ENCODE results near the gene TRIOBP.

The TRIOBP gene

GRCh38 chr22:37801946-37802309 is 105.1 kb downstream of the TRIOBP start:
- Mint-ChIP-seq H3K4me3 (peak overlapping the region; percentile 65 to 73), H3K27me3 (peaks cover 33 to 53% of the 10 kb centered on the region in 2 donors), H3K9me3 (no peaks in the 10 kb centered on the region), H3K4me1 (ENCODE audit: low read depth in 2 of 2) (peaks cover 20 to 25% of the 10 kb centered on the region in 2 donors), H3K27ac (no peak overlapping the region), H3K36me3 (ENCODE audit: insufficient read depth) (peaks cover 3% of the 10 kb centered on the region)
- DNase-seq = no peak
- ATAC-seq (replicated peaks) = no peak

DNA sequence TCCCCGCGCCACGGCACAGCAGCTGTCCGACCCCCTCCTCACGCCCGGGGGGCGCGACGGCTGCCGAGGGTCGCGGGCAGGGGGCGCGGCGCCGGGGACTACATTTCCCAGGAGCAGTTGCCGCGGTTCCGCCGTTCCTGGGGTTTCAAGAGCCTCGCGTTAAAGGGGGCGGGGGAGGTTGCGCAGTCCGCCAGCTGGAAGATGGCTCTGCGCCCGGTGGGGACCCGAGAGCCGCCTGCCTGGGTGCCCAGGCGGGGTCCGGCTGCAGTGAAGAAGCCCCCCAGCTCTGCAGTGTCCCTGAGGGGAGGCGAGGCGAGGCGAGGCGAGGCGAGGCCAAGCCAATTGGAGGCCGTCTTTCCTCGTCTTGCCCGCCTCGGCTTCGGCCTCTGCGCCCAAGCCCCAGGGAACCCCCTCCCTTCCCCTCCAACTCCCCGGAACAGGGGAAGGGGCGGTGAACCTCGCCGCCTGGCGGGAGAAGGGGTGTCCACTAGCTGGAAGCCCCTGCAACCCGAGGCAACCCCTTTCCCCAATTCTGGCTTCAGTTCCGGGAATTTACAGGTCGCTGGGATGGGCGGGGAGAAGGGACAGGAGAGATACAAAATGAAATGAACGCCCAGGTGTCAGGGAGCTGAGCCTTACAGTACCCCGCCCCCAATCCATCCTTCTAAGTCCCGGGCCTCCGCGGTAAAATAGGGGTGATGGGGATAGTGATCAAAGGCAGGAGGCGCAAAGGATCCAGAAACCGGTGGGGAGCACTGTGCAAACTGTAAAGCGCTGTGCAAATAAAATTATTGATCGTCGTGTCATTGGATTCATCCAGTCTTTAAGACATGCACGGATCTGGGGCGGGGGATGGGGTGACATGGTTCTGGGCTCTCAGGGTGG is 105.7 kb downstream of the TRIOBP start:
- DNase-seq (no peak), ATAC-seq (replicated peaks) (no peak)
- H3K27me3 Mint-ChIP-seq = peaks cover 33 to 54% of the 10 kb centered on the region in 2 donors
- H3K4me3 Mint-ChIP-seq = peak overlapping the region; percentile 68 to 73
- H3K9me3 Mint-ChIP-seq = no peaks in the 10 kb centered on the region
- peaks cover 3% of the 10 kb centered on the region for H3K36me3 Mint-ChIP-seq (ENCODE audit: insufficient read depth)
- no peak overlapping the region for H3K27ac Mint-ChIP-seq
- peaks cover 20 to 26% of the 10 kb centered on the region in 2 donors for H3K4me1 Mint-ChIP-seq (ENCODE audit: low read depth in 2 of 2)

- H3K27ac Mint-ChIP-seq = no peak overlapping the region
- peak overlapping the region; percentile 68 to 73 for H3K4me3 Mint-ChIP-seq
- peaks cover 33 to 60% of the 10 kb centered on the region in 2 donors for H3K27me3 Mint-ChIP-seq
- ATAC-seq (replicated peaks) = no peak
- H3K36me3 Mint-ChIP-seq (ENCODE audit: insufficient read depth) = peaks cover 3% of the 10 kb centered on the region
- no peak for DNase-seq
- no peaks in the 10 kb centered on the region for H3K9me3 Mint-ChIP-seq
- H3K4me1 Mint-ChIP-seq (ENCODE audit: low read depth in 2 of 2) = peaks cover 22 to 33% of the 10 kb centered on the region in 2 donors
These were observed 106.4 kb downstream of the TRIOBP start for GRCh38 chr22:37803195-37803638.

GRCh38 chr22:37803639-37804351 is 106.9 kb downstream of the TRIOBP start:
- Mint-ChIP-seq H3K4me1 (ENCODE audit: low read depth in 2 of 2) (peaks cover 24 to 34% of the 10 kb centered on the region in 2 donors), H3K9me3 (no peaks in the 10 kb centered on the region), H3K27me3 (peaks cover 33 to 65% of the 10 kb centered on the region in 2 donors), H3K4me3 (peak overlapping the region; percentile 73 to 80), H3K27ac (no peak overlapping the region), H3K36me3 (ENCODE audit: insufficient read depth) (peaks cover 3% of the 10 kb centered on the region)
- ATAC-seq (replicated peaks) = no peak
- DNase-seq = no peak

DNA sequence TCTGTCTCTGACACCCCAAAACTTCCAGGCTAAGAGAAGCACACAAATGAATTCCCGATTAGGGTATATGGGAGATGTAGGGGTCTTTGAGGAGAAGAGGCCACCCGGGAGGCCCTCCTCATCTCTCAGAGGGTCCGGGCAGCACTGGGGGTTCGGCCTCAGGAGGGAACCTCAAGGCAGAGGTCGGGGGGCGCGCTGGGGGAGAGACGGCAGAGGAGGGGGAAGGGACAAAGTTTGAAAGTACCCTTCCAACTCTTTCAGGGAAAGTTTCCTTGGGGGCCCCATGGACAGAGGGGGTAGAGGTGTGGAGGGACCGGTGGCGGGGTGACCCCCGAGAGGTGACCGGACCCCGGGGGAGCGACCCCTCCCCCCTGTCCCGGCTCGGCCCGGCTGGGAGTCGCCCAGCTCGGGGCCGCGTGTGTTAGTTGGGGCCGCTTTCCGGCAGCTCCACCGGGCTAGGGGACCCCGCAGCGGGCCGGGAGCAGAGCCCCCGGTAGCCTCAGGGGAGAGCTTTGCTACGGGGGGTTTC is 107.6 kb downstream of the TRIOBP start:
- DNase-seq = no peak
- Mint-ChIP-seq H3K27ac (no peak overlapping the region), H3K4me3 (peak overlapping the region; percentile 73 to 80), H3K36me3 (ENCODE audit: insufficient read depth) (peaks cover 3% of the 10 kb centered on the region), H3K27me3 (peaks cover 33 to 71% of the 10 kb centered on the region in 2 donors), H3K9me3 (no peaks in the 10 kb centered on the region), H3K4me1 (ENCODE audit: low read depth in 2 of 2) (peaks cover 24 to 34% of the 10 kb centered on the region in 2 donors)
- no peak for ATAC-seq (replicated peaks)

- peak; percentile 29 for ATAC-seq (replicated peaks)
- Mint-ChIP-seq H3K4me1 (ENCODE audit: low read depth in 2 of 2) (peaks cover 24 to 34% of the 10 kb centered on the region in 2 donors), H3K36me3 (ENCODE audit: insufficient read depth) (peaks cover 3% of the 10 kb centered on the region), H3K9me3 (no peaks in the 10 kb centered on the region), H3K4me3 (peak overlapping the region; percentile 73 to 80), H3K27me3 (peaks cover 33 to 76% of the 10 kb centered on the region in 2 donors), H3K27ac (no peak overlapping the region)
- peak; percentile 36 to 48 (median 43) for DNase-seq
These were observed 108.3 kb downstream of the TRIOBP start for GRCh38 chr22:37804881-37805809.

DNA sequence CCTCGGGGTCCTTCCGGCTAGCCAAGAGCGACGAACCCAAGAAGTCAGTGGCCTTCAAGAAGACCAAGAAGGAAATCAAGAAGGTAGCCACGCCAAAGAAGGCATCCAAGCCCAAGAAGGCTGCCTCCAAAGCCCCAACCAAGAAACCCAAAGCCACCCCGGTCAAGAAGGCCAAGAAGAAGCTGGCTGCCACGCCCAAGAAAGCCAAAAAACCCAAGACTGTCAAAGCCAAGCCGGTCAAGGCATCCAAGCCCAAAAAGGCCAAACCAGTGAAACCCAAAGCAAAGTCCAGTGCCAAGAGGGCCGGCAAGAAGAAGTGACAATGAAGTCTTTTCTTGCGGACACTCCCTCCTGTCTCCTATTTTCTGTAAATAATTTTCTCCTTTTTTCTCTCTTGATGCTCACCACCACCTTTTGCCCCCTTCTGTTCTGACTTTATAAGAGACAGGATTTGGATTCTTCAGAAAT is 109.0 kb downstream of the TRIOBP start:
- DNase-seq (no peak), ATAC-seq (replicated peaks) (no peak)
- H3K36me3 Mint-ChIP-seq (ENCODE audit: insufficient read depth) = peaks cover 3% of the 10 kb centered on the region
- H3K4me3 Mint-ChIP-seq = peak overlapping the region; percentile 73 to 80
- no peaks in the 10 kb centered on the region for H3K9me3 Mint-ChIP-seq
- H3K4me1 Mint-ChIP-seq (ENCODE audit: low read depth in 2 of 2) = peaks cover 24 to 34% of the 10 kb centered on the region in 2 donors
- peaks cover 33 to 71% of the 10 kb centered on the region in 2 donors for H3K27me3 Mint-ChIP-seq
- H3K27ac Mint-ChIP-seq = no peak overlapping the region

GRCh38 chr22:37806409-37807333 is 109.8 kb downstream of the TRIOBP start:
- peaks cover 33 to 71% of the 10 kb centered on the region in 2 donors for H3K27me3 Mint-ChIP-seq

DNA sequence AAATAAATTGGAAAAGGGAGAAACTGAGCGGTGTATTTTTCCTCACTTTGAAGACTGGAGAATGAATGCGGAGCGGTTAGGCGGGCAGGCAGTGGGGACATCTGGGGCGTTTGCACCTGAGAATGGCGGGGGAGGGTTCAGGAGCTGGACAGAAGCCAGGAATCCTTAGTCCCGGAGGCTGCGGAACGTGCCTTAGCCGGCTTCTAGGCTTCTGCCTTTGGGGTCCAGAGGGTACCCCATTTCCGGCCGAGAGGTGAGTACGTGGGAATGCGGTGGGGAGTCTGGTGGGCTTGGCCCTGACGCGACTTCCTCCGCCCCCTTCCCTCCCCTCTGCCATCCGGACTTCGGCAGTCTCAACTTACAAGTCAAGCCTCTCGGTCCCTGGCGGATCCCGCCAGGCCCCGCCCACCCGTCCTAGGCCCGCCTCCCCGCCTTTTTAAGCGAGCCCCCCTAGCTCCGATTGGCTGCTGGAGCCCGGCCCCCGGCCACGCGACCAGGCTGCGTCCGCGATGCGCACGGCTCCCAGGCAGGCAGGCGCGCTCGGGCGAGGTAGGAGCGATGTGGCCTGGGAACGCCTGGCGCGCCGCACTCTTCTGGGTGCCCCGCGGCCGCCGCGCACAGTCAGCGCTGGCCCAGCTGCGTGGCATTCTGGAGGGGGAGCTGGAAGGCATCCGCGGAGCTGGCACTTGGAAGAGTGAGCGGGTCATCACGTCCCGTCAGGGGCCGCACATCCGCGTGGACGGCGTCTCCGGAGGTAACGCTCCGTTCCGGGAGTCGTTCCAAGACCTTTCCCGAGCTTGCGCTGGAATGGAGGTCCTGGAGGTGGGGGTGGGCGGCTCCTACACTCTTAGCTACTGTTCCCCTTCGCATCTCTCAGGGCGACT is 110.8 kb downstream of the TRIOBP start, which contains the start of gene GCAT:
GCAT (plus strand) TSS at position 525 of the 884 bp plus-strand sequence; CDS start at position 559, 34 bp downstream.
- peak within 1 kb of the TSS; percentile 70 to 74 for H3K4me3 Mint-ChIP-seq
- peak; percentile 93 for ATAC-seq (replicated peaks)
- H3K4me1 Mint-ChIP-seq (ENCODE audit: low read depth in 2 of 2) = peaks cover 23 to 30% of the 10 kb centered on the region in 2 donors
- peaks cover 41 to 75% of the 10 kb centered on the region in 2 donors for H3K27me3 Mint-ChIP-seq
- H3K9me3 Mint-ChIP-seq = no peaks in the 10 kb centered on the region
- DNase-seq = peak; percentile 64 to 68 (median 67)
- H3K27ac Mint-ChIP-seq = peak within 1 kb of the TSS in 1 of 2 donors; percentile 32
- H3K36me3 Mint-ChIP-seq (ENCODE audit: insufficient read depth) = peaks cover 3% of the 10 kb centered on the region

More at GRCh38 chr22:37806409-37807333, 109.8 kb downstream of the TRIOBP start:
- peak overlapping the region in 1 of 2 donors; percentile 32 for H3K27ac Mint-ChIP-seq
- ATAC-seq (replicated peaks) = no peak
- H3K9me3 Mint-ChIP-seq = no peaks in the 10 kb centered on the region
- H3K4me1 Mint-ChIP-seq (ENCODE audit: low read depth in 2 of 2) = peaks cover 24 to 34% of the 10 kb centered on the region in 2 donors
- DNase-seq = no peak
- peak overlapping the region; percentile 70 to 74 for H3K4me3 Mint-ChIP-seq
- H3K36me3 Mint-ChIP-seq (ENCODE audit: insufficient read depth) = peaks cover 3% of the 10 kb centered on the region

- Mint-ChIP-seq H3K36me3 (ENCODE audit: insufficient read depth) (peaks cover 3% of the 10 kb centered on the region), H3K27ac (no peak overlapping the region), H3K27me3 (peaks cover 39 to 75% of the 10 kb centered on the region in 2 donors), H3K4me1 (ENCODE audit: low read depth in 2 of 2) (peaks cover 18 to 24% of the 10 kb centered on the region in 2 donors), H3K9me3 (no peaks in the 10 kb centered on the region), H3K4me3 (peak overlapping the region; percentile 70 to 74)
- ATAC-seq (replicated peaks) = no peak
- DNase-seq = no peak
These were observed 111.4 kb downstream of the TRIOBP start for GRCh38 chr22:37808294-37808657.
